Endothelial cell of umbilical vein (primary cell): ENCODE results near the gene SIDT1.

ENCODE experiments used
- EZH2 ChIP-seq: IDR thresholded peaks from 2 replicates; pipeline ENCODE4 v1.6.1; 2012; ENCODE audit warnings: borderline replicate concordance, low read depth, mild to moderate bottlenecking, moderate library complexity, low read length, inconsistent platforms; ENCODE audit not compliant: severe bottlenecking
- MYC ChIP-seq: IDR thresholded peaks from one replicate; pipeline ENCODE4 v1.6.1; 2011; ENCODE audit warnings: mild to moderate bottlenecking, low read depth, low read length
- POLR2A ChIP-seq: IDR thresholded peaks from 2 replicates; pipeline ENCODE4 v1.6.1; 2012; ENCODE audit warnings: low read depth, mild to moderate bottlenecking, control low read depth, low read length
- POLR2AphosphoS5 ChIP-seq: IDR thresholded peaks from 2 replicates; pipeline ENCODE4 v1.6.1; 2012; ENCODE audit warnings: low read depth, mild to moderate bottlenecking, control low read depth, low read length, moderate library complexity; ENCODE audit not compliant: insufficient read depth
- TF ChIP-seq, protein P1 (sequence below): IDR thresholded peaks from 2 replicates; pipeline ENCODE4 v1.6.1; 2011; ENCODE audit not compliant: insufficient read depth, insufficient read length
- TF ChIP-seq, protein P2 (sequence below), 2 donors: IDR thresholded peaks; 1 replicate in 1 of 2; 2 replicates in 1 of 2; pipeline ENCODE4 v1.5.1; 2011; ENCODE audit warnings: low read length in 2 of 2, mild to moderate bottlenecking in 2 of 2, moderate library complexity in 2 of 2, control low read depth in 1 of 2, inconsistent platforms in 1 of 2, low read depth in 1 of 2; ENCODE audit not compliant: insufficient read depth in 1 of 2; ENCODE audit errors: extremely low read depth in 1 of 2

DNA sequence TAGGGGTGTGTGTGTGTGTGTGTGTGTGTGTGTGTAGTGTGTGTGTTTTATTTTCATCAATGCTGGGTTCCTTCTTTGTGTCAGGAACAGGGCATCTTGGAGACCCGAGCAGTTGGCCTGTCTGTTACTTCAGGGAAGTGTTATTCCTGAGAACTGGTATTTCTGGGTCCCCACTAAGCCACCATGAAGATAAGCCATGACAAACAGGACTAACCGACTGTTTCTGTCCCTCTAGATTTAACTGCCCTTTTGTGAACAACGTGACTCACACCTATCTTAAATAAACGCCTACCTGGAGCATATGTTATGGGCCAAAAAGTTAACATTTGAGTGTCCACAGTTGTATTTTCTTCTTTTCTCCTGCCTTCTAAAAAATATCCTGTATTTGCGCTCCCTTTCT is 19.5 kb downstream of the SIDT1 start:
- TF ChIP-seq, protein P1, sequence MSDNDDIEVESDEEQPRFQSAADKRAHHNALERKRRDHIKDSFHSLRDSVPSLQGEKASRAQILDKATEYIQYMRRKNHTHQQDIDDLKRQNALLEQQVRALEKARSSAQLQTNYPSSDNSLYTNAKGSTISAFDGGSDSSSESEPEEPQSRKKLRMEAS, result no peak
- TF ChIP-seq POLR2AphosphoS5 (no peak), EZH2 (no peak), POLR2A (no peak), MYC (no peak)
- TF ChIP-seq, protein P2, sequence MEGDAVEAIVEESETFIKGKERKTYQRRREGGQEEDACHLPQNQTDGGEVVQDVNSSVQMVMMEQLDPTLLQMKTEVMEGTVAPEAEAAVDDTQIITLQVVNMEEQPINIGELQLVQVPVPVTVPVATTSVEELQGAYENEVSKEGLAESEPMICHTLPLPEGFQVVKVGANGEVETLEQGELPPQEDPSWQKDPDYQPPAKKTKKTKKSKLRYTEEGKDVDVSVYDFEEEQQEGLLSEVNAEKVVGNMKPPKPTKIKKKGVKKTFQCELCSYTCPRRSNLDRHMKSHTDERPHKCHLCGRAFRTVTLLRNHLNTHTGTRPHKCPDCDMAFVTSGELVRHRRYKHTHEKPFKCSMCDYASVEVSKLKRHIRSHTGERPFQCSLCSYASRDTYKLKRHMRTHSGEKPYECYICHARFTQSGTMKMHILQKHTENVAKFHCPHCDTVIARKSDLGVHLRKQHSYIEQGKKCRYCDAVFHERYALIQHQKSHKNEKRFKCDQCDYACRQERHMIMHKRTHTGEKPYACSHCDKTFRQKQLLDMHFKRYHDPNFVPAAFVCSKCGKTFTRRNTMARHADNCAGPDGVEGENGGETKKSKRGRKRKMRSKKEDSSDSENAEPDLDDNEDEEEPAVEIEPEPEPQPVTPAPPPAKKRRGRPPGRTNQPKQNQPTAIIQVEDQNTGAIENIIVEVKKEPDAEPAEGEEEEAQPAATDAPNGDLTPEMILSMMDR (IDR thresholded peaks at IDR 0.05; ENCODE audit: extremely low read depth in 1 of 2, insufficient read depth in 1 of 2, low read depth in 1 of 2, low read length in 2 of 2), result no peak
